Measurements from ENCODE around the gene KANSL3.
A peak's percentile ranks its signal among the peaks of the same experiment; 100 is the strongest.

Gene KANSL3

GRCh38 chr2:96547203-96547641, 90.9 kb downstream of the KANSL3 start:
- H3K4me3 ChIP-seq (ENCODE audit: severe bottlenecking): no peak overlapping the region
- no peaks in the 10 kb centered on the region for H3K36me3 ChIP-seq (ENCODE audit: low read depth)
- TF ChIP-seq, protein P1, sequence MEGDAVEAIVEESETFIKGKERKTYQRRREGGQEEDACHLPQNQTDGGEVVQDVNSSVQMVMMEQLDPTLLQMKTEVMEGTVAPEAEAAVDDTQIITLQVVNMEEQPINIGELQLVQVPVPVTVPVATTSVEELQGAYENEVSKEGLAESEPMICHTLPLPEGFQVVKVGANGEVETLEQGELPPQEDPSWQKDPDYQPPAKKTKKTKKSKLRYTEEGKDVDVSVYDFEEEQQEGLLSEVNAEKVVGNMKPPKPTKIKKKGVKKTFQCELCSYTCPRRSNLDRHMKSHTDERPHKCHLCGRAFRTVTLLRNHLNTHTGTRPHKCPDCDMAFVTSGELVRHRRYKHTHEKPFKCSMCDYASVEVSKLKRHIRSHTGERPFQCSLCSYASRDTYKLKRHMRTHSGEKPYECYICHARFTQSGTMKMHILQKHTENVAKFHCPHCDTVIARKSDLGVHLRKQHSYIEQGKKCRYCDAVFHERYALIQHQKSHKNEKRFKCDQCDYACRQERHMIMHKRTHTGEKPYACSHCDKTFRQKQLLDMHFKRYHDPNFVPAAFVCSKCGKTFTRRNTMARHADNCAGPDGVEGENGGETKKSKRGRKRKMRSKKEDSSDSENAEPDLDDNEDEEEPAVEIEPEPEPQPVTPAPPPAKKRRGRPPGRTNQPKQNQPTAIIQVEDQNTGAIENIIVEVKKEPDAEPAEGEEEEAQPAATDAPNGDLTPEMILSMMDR (IDR thresholded peaks at IDR 0.05; ENCODE audit: poor library complexity, severe bottlenecking): no peak
- no peak overlapping the region for H3K27ac ChIP-seq (ENCODE audit: poor library complexity, severe bottlenecking)
- DNase-seq (ENCODE audit: low spot score) (no peak), ATAC-seq (ENCODE audit: low read depth) (0 out of 3 replicates have a peak, but pooled peaks have one; percentile 40)
- no peaks in the 10 kb centered on the region for H3K4me1 ChIP-seq (ENCODE audit: insufficient read depth, poor library complexity, severe bottlenecking)
- no peaks in the 10 kb centered on the region for H3K27me3 ChIP-seq (ENCODE audit: insufficient read depth, poor library complexity, severe bottlenecking)
- no peaks in the 10 kb centered on the region for H3K9me3 ChIP-seq (ENCODE audit: severe bottlenecking)

DNA sequence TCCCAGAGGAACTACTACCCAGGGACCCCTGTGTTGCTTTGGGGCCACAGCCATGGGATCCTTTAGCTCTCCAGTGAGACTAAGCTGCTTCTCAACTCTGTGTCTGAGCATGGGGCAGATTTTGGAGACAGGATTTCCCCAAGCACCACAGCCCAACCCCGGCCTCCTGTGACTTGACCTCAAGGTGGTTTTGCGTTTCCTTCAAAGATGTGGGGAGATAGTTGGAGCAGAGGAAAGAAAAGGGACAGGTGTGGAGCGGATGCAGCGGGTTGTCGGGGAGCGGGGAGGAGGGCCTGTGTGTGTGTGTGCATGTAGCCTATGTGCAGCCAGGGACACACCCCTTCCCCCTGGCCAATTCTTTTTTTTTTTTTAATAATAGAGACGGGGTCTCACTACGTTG, 91.3 kb downstream of the KANSL3 start:
- ATAC-seq (ENCODE audit: low read depth) (no peak), DNase-seq (ENCODE audit: low spot score) (peak; percentile 20)
- Histone ChIP-seq H3K4me3 (ENCODE audit: severe bottlenecking) (no peak overlapping the region), H3K27ac (ENCODE audit: poor library complexity, severe bottlenecking) (no peak overlapping the region), H3K36me3 (ENCODE audit: low read depth) (no peaks in the 10 kb centered on the region), H3K9me3 (ENCODE audit: severe bottlenecking) (no peaks in the 10 kb centered on the region), H3K27me3 (ENCODE audit: insufficient read depth, poor library complexity, severe bottlenecking) (no peaks in the 10 kb centered on the region), H3K4me1 (ENCODE audit: insufficient read depth, poor library complexity, severe bottlenecking) (no peaks in the 10 kb centered on the region)
- TF ChIP-seq, protein P1 (IDR thresholded peaks at IDR 0.05; ENCODE audit: poor library complexity, severe bottlenecking): no peak

DNA sequence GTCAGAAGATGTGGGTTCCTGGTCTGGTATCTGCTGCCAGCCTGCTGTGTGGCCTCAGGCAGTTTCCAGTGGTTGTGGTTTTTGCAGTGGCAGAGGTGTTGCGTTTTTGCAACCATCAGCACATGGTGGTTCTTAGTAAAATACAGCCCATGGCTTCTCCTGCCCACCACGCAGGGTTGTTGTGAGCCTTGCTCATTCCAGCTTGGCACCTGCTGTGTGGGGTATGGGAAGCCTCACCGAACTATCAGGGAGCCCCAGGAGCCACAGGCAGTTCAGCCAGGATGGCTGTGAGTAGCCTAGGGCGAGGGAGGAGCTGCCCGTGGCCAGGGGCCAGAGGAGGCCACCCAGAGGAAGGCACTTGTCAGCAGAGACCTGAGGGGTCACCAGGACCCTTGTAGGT, 91.8 kb downstream of the KANSL3 start:
- Histone ChIP-seq H3K4me3 (ENCODE audit: severe bottlenecking) (no peak overlapping the region), H3K27ac (ENCODE audit: poor library complexity, severe bottlenecking) (no peak overlapping the region), H3K36me3 (ENCODE audit: low read depth) (no peaks in the 10 kb centered on the region), H3K27me3 (ENCODE audit: insufficient read depth, poor library complexity, severe bottlenecking) (no peaks in the 10 kb centered on the region), H3K9me3 (ENCODE audit: severe bottlenecking) (no peaks in the 10 kb centered on the region), H3K4me1 (ENCODE audit: insufficient read depth, poor library complexity, severe bottlenecking) (no peaks in the 10 kb centered on the region)
- no peak for ATAC-seq (ENCODE audit: low read depth)
- TF ChIP-seq, protein P1 (IDR thresholded peaks at IDR 0.05; ENCODE audit: poor library complexity, severe bottlenecking): no peak
- DNase-seq (ENCODE audit: low spot score): peak; percentile 16
